ENCODE data around the gene ACSL5.
"Not testable (repeated sequence)": the region's sequence is repeated elsewhere in the genome, so short reads cannot be mapped to it uniquely, and the experiment has no call there.

ACSL5 gene

GRCh38 chr10:112352044-112352443 is 21.9 kb upstream of the ACSL5 start:
- DNase-seq: no peak

- no peak for DNase-seq
Measured at GRCh38 chr10:112353046-112353445, 20.9 kb upstream of the ACSL5 start.

- DNase-seq: no peak
Measured at GRCh38 chr10:112356686-112357085, 17.2 kb upstream of the ACSL5 start.

GRCh38 chr10:112359606-112360307 is 14.2 kb upstream of the ACSL5 start:
- DNase-seq: no peak

GRCh38 chr10:112360308-112361270 is 13.3 kb upstream of the ACSL5 start:
- no peak for DNase-seq

GRCh38 chr10:112361951-112362751 is 11.8 kb upstream of the ACSL5 start:
- DNase-seq: no peak

- DNase-seq: no peak
Measured at GRCh38 chr10:112362833-112363232, 11.1 kb upstream of the ACSL5 start.

GRCh38 chr10:112363696-112364688 is 9.9 kb upstream of the ACSL5 start:
- no peak for DNase-seq

GRCh38 chr10:112365014-112365432 is 8.9 kb upstream of the ACSL5 start:
- DNase-seq: no peak

- no peak for DNase-seq
Measured at GRCh38 chr10:112365451-112365850, 8.5 kb upstream of the ACSL5 start.

- no peak for DNase-seq
Measured at GRCh38 chr10:112366992-112367391, 6.9 kb upstream of the ACSL5 start.

- no peak for DNase-seq
Measured at GRCh38 chr10:112367516-112367915, 6.4 kb upstream of the ACSL5 start.

GRCh38 chr10:112369495-112370423 is 4.2 kb upstream of the ACSL5 start:
- DNase-seq: no peak

GRCh38 chr10:112370424-112370819 is 3.5 kb upstream of the ACSL5 start:
- no peak for DNase-seq

- not testable (repeated sequence) for DNase-seq
Measured at GRCh38 chr10:112371326-112371725, 2.6 kb upstream of the ACSL5 start.

- not testable (repeated sequence) for DNase-seq
Measured at GRCh38 chr10:112372182-112372810, 1.6 kb upstream of the ACSL5 start.

- peak; percentile 17 for DNase-seq
Measured at GRCh38 chr10:112374724-112375541, 1.0 kb downstream of the ACSL5 start.

- peak; percentile 71 for DNase-seq
Measured at GRCh38 chr10:112375721-112376395, 1.9 kb downstream of the ACSL5 start.

- no peak for DNase-seq
Measured at GRCh38 chr10:112376396-112376790, 2.5 kb downstream of the ACSL5 start.

All from KG1 (cell line).